ENCODE measurements around the gene MSMO1.

The MSMO1 gene

DNA sequence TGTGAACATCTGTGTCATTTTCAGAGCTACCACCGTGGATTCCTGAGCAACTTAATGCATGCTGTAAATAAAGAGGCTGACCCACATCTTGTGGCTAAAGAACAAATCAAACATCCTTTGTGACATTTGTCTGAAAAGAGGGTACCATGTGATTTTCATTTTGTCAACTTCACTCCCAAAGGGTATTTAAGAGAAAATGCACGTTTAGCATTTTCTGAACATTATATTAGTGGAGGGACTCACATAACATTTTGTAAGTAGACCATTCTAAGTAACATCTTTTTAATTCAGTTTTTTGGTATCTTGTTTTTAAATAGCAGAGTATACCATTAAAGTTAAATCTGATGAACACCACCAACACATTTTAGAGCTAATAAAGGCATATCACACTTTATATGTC lies 34.3 kb downstream of the MSMO1 start:
- no peak for DNase-seq

DNA sequence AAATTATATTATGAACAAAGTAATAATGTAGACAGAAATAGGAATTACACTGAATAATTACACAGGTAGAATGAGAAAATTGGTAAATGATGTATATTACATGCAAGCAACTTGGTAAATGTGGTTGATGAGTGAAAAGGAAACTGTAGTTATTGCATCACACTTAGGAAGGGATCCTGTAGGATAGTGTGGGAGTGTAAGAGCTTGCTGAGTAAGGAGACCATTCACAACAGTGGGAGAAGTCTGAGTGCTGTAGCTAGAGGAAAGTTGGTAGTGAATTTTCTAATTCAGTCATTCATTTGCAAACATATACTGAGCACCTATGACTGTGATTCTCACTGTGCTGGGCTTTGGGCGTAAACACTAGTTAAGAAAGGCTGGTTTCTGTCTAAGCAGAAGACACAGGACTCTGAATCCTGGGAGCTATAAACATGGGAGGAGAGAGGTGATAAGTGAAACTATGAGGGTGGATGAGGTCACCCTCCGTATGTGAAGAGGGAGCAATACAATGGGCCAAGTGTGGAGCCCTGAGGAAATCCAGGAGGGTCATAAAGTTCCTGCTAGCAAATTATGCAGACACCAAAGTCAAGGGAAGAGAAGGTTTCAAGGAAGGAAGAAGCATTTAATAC lies 37.1 kb downstream of the MSMO1 start:
- DNase-seq = no peak

DNA sequence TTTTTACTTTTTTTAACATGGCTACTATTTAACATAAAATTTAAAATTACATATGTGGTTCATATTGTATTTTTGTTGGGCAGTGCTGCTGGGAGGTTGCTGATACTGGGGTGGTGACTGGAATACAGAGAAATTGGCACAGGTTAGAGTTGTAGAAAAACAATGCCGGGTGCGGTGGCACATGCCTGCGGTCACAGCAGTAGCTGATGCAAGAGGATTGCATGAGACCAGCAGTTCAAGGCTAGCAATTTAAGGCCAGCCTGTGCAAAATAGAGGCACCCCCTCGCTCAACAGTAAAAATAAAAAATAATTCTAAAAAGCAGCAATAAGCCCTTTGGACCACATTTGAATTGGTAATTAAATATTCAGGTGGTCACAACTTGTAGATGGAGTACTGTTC lies 39.6 kb downstream of the MSMO1 start:
- no peak for DNase-seq

DNA sequence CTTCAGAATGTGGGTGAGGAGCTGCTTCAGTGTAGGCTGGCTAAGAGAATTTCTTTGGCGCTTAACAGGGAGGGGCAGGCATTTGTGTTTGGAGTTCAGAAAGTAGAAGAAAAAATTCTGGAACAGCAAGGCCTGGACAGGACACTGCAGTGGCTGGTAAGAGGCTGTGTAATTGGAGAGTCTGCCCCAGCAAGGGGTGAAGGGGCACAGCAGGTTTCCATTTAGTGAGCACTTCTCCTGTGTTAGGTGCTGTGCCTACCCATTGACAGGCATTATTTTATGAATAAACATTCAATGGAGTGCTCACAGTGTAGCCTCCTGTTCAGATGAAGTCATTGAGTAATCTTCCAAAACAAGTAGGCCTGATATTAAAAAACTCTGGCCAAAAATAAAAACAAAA lies 40.6 kb downstream of the MSMO1 start:
- DNase-seq = no peak

DNA sequence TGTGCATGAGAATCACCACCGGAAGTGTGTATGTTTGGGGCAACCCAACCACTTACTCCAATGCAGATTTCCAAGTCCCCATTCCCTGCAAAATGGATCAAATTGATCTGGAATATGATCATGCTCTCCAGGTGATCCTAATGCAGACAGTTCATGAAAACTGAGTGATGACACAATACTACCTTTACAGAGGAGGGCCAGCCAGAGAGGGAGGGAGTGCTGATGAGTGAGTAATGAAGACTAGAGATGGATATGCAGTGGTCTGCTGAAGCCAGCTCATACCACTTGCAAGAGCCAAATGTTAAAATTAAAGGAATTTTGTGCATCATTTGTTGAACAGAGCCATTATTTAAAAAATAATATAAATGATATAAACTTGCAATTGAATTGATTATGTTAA lies 41.1 kb downstream of the MSMO1 start:
- DNase-seq = no peak

DNA sequence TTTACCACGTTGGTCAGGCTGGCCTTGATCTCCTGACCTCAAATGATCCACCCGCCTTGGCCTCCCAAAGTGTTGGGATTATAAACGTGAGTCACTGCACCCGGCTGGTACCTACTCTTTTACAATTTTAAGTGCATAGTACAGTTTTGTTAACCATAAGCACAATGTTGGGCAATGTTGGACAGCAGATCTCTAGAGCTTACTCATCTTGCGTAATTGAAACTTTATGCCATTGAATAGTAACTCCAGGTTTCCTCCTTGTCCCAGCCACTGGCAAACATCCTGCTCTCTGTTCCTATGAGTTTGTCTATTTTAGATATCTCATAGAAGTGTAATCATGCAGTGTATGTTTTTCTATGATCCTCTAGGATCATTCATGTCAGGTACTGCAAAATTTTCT lies 42.1 kb downstream of the MSMO1 start:
- DNase-seq = no peak

DNA sequence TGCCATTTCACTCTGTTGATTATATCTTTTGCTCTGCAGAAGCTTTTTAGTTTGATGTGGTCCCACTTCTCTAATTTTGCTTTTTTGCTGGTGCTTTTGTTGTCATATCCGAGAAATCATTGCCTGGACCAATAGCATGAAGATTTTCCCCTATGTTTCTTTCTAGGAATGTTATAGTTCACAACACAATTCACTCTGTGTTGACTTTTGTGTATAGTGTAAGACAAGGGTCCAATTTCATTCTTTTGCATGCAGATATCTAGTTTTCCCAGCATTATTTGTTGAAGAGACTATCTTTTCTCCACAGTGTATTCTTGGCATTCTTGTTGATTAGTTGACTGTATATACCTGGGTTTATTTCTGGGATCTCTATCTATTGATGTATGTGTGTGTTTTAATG lies 43.1 kb downstream of the MSMO1 start:
- DNase-seq = no peak

DNA sequence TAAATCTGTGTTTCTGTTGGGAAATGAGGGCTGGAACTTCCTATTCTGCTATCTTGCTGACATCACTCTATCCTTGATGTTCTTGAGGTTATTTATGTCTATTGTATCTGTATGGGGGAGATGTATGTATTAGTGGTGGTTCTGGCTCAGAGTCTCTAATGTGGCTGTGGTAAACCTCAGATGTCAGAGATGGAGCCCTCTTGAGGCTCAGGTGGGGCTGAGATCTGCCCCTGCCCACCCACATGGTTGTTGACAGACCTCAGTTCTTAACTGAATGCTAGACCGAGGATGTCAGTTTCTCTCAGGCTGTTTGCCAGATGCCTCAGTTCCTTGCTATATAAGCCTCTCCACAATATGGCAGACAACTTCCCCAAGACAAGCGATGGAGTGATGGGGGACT lies 48.0 kb downstream of the MSMO1 start:
- DNase-seq = no peak

DNA sequence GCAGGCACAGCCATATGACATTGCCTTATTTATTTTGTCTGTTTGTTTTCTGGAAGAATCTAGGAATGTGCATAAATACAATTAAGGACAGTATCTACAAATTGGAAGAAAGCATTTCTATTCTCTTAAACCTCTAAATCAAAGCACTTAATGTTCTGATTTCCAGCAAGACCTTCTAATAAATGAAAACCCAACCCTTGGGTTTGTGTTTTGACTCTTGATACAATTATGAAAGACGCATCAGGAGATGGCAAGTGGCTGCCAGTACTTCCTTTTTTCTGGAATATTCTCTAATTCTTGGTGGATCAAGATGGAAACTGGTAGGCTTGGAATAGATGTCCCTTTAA lies 50.9 kb downstream of the MSMO1 start:
- DNase-seq = no peak

DNA sequence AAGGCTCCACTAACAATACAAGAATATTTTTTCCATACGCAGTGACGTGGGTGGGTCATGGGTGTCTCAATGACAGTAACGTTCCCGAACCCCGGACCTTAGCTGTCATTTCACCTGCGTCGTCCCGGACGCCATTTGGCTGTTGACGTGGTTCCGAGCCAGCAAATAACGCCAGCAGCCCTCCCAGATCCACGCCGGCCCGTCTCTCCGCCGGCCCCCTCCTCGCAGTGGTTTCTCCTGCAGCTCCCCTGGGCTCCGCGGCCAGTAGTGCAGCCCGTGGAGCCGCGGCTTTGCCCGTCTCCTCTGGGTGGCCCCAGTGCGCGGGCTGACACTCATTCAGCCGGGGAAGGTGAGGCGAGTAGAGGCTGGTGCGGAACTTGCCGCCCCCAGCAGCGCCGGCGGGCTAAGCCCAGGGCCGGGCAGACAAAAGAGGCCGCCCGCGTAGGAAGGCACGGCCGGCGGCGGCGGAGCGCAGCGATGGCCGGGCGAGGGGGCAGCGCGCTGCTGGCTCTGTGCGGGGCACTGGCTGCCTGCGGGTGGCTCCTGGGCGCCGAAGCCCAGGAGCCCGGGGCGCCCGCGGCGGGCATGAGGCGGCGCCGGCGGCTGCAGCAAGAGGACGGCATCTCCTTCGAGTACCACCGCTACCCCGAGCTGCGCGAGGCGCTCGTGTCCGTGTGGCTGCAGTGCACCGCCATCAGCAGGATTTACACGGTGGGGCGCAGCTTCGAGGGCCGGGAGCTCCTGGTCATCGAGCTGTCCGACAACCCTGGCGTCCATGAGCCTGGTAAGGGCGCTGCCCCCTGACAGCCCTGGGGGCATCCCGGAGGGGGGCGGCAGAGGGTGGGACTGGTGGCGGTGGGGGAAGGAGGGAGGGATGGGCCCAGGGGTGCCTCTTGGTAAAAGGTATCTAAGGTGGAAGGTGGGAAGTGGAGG lies 51.5 kb downstream of the MSMO1 start, which contains the start of gene CPE:
Gene CPE, plus strand, starts transcription at position 264 of the 933 bp plus-strand sequence. Its CDS starts 214 bp downstream, at position 478.
- DNase-seq = peak; percentile 14

DNA sequence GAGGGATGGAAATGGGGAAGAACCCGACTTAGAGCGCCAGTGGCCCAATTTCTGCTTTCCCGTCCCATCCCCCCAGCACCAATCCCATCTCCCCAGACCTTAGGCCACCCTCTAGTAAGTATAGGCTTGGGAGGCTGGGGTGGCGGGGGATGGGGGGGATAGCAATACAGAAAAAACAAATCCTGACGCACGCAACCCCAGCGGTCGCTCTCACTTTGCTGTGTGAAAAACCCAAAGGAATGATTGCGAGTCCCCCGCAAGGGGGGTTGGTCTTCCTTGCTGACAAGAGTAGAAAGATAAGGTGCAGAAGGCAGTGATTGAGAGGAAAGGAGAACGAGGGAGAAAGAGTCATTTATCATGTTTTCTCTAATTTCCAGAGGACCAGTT lies 52.2 kb downstream of the MSMO1 start:
- DNase-seq = no peak

DNA sequence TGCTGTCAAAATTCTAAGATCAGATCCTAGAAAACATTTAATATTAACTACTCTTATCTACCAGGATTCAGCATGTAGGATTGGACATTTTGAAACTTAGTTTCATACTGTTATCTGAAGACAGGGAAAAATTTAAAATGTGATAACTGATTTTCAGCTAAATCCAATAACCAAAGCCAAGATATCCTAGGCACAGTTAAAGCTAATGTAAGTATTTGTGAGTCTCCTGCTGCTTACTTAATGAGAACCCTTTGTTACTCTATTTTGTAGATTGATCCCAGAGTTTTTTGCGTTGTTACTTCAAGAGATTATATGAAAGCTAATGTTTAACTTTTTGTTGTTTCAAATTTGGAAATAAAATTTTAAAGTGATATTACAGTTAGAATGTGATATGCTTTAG lies 53.3 kb downstream of the MSMO1 start:
- DNase-seq = no peak

DNA sequence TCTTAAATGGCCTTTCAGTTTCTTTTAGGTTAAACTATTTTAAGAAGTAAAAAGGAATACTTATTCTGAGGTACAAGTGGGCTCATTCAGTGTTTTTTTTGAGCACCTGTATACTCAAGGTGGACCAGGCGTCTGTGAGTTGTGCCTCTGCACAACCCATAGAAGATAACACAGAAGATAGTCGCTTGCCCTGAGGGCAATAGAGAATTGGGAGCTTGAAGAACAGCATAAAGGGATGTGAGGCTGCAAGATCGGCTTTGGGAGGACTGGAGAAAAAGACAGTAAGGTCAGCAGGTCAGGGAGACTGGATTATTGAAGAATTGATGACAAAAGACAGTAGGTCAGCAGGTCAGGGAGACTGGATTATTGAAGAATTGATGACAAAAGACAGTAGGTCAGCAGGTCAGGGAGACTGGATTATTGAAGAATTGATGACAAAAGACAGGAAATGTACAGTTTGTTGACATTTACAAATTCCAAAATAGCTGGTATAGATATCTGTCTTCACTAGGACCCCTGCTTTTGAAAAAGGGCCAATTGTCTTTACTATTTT lies 54.4 kb downstream of the MSMO1 start:
- no peak for DNase-seq

DNA sequence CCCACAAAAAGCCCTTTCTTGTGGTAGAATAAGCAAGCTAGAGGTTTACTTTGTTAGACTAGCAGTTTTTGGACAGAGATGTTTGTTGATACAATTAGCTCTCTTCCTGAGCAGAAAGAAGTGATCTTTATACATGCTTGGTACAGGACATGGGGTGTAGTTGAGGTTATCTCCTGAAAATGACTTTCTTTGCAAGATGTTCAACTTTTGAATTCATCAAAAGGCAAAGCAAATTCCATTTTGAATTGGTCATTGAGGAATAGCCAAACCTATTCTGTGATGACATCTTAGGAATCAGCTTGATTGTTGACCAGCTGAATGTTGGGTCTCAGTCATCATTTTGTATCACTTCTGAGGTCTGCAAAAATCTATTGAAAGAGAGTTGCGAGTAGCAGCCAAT lies 55.2 kb downstream of the MSMO1 start:
- DNase-seq = no peak

DNA sequence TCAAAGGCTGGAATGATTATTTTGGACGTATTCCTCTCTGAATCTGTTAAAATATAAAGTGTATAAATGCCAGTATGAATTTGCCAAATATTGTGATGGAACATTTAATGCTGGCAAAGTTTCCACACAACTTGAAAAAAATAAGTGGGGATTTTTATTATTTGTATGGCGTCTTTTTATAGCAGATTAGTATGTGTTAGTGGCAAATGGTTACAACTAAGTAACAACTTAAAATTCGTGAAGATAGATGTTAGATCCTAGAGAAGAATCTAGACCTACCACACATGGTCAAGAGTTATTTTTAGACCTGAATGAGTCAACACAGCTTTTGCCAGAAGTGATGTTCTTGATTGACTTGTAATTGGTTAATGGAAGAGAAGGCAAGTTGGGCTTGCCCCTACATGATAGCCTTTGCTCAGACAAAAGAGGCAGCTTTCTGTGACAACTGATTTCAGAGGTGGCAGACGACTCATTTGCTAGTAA lies 56.2 kb downstream of the MSMO1 start:
- no peak for DNase-seq

DNA sequence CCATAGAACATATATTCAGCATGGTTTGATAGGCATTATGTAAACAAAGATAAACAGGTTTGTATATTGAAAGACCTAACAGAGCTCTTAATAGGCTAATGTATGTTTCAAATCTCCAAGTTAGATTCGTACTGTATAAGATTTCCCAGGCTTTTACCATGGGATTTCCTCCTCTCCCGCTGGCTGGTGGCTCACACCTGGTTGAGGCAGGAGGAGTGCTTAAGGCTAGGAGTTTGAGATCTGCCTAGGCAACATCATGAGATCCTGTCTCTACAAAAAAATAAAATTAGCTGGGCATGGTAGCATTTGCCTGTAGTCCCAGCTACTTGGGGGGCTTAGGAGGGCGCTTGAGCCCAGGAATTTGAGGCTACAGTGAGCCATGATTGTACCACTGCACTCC lies 56.7 kb downstream of the MSMO1 start:
- DNase-seq = no peak

DNA sequence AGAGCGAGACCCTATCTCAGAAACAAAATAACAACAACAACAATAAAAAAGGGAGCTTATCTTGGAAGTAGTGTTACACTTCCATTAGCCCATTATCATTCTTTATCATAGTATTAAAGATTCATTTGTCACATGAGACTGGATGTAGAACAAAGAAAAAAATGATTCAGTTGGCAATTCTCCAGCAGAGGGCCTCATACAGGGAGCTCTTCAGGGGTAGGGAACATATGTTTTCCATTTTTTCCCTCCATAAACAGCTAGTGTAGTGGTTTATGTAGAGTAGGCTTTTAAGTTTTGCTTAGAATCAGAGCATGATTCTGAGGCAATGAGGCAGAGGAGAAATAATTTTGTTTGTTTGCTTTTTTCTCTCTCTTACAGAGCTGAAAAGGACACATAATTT lies 57.1 kb downstream of the MSMO1 start:
- no peak for DNase-seq

DNA sequence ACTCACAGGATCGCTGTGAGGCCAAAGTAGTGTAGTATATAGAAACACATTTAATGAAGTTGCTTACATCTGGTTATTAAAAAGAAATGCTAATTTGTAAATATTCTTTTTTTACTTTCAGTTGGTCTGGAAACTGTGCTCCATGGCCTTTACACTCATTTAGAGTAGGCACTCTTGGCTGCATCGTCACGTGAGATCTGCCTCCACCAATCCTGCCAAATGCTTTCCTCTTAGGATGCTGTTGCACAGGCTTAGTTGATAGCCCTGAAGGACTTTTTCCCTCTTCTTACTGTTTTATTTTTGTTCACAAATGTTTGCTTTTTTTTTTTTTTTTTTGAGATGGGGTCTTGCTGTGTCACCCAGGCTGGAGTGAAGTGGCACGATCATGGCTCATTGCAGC lies 57.7 kb downstream of the MSMO1 start:
- DNase-seq = no peak

DNA sequence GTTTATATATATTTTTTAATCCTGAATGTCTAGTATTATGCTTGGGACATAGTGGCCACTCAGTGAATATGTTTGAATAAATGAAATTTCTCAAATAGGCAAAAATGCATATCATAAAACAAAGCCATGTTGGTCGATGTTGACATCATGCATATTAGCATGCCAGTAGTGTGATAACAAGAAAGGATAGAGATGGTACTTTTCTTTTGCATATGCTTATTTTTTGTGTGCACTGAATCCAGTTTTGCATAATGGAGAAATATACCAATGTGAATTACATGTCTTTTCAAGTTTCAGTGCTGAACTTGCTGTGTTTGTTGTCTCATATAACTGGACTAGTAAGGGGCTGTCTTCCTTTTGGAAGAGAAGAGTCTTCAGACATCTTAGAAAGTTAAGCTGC lies 58.9 kb downstream of the MSMO1 start:
- no peak for DNase-seq

DNA sequence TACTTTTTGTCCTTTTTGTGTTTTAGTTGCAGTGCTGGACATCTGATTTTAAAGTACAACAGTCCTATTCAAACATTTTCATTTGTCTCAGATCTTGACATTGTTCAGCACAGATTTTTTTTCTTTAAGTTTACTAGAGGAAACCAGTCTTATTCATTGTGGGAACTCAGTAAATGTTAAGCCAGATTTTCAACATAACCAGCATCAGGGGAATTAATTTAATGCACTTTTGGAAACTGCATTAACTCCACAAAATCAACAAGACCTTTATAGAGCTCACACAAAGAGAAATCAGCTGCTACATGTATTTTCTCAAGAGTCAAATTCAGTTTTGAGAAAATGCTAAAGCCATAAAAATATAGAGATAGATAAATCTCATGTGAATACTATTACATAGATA lies 61.3 kb downstream of the MSMO1 start:
- DNase-seq = no peak
